HG02938 (cell line): ENCODE results near the gene CLCA4.
"Not testable (repeated sequence)": the region's sequence is repeated elsewhere in the genome, so short reads cannot be mapped to it uniquely, and the experiment has no call there.

Experiments used
- ATAC-seq: cut with Tn5 transposase; IDR thresholded peaks from one replicate; pipeline ENCODE4 v1.9.1; 2021; ENCODE audit warnings: mild to moderate bottlenecking, moderate library complexity; ENCODE audit not compliant: unreplicated experiment

The CLCA4 gene

GRCh38 chr1:86596741-86597290, 49.9 kb downstream of the CLCA4 start:
- no peak for ATAC-seq

- not testable (repeated sequence) for ATAC-seq
Measured at GRCh38 chr1:86606080-86606479, 59.2 kb downstream of the CLCA4 start.

DNA sequence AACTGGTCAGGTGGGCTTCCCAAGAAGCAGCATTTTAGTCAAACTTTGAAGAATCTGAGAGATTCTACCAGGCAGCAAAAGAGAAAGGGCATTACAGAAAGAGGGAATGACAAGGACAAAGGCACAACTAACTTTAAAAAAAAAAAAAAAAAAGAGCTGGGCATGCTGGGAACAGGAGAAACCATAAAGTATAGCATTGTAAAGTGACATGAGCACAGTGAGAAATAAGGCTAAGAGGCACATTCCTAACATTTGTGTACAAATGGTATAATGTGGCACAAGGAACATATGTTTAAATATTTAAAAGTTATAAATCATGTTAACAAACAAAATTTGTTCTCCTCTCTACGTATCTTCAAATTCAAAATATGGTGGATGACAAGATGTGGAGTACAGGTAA, 69.6 kb downstream of the CLCA4 start:
- ATAC-seq: no peak

- ATAC-seq: peak; percentile 100
Measured at GRCh38 chr1:86616871-86617270, 70.0 kb downstream of the CLCA4 start.

DNA sequence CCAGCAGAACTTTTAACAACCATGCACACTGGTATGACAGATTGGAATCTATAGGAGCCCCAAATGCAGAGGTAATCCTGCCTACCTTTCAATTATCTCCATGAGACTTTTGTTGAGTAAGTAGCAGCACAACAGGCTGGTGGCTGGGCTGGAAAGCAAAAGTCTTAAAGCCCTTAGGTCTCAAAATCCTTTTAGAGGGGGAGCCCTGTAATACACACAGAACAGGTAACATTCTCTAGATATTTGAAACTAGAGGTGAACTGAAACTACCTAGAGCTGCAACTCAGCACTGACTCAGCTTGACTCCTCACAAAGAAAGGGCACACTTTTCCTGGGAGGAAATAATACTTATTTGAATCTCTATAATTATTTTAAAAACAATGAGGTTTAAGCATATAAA, 71.5 kb downstream of the CLCA4 start:
- no peak for ATAC-seq

DNA sequence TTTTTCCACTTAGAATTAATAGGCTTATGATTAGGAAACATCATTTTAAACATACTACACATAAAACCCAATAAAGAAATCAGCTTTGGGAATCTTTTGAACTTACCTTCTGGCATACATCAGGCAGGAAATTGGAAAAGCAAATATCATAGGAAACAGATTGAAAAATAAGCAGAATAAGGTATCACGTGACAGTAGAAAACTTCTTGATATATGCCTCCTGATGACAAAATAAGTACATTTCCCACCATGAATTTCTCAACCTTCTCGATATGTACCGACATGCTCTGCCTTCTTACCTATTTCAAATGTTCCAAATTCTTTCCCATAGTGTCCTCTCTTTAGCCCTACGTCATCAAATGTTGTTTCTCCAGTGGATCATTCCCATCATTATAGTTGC, 72.4 kb downstream of the CLCA4 start:
- no peak for ATAC-seq

GRCh38 chr1:86621286-86621685, 74.4 kb downstream of the CLCA4 start:
- ATAC-seq: no peak
